SK-N-SH (cell line): ENCODE measurements around the gene SH2B3. TPM values are rescaled to one million over a fixed set of nuclear protein-coding genes. Genes with fewer than 3 reads are reported as not detected.
"Not testable (repeated sequence)": the region's sequence is repeated elsewhere in the genome, so short reads cannot be mapped to it uniquely, and the experiment has no call there.

ENCODE experiments used
- CTCF ChIA-PET: fragments of 300-600, 350-600 bp; formaldehyde crosslinking; extraction: SDS; loops from one replicate; lab custom pipeline; 2021; lab: Yijun Ruan, JAX
- POLR2A ChIA-PET: fragments of 350-600 bp; sonication (Branson Sonifier 250); formaldehyde crosslinking; extraction: SDS; loops from one replicate; lab custom pipeline; 2020; ENCODE audit warnings: antibody characterized with exemption, inconsistent platforms; lab: Yijun Ruan, JAX
- DNase-seq: peaks from one replicate; pipeline ENCODE4 v3.0.0; 2012
- H2AFZ ChIP-seq: fragments of 200-600 bp; sonication (generic); 2 replicates; pipeline ENCODE4 v1.8.1; 2016; ENCODE audit warnings: antibody characterized with exemption, mild to moderate bottlenecking, low read depth
- H3F3A ChIP-seq: fragments of 200-600 bp; sonication (generic); replicated peaks from 2 replicates; pipeline ENCODE3; 2016; ENCODE audit warnings: antibody characterized with exemption, mild to moderate bottlenecking; ENCODE audit not compliant: insufficient read depth
- H3K27ac ChIP-seq, 2 experiments: fragments of 200-500 bp in 1 of 2; fragments of 200-600 bp in 1 of 2; sonication (Bioruptor generic) in 1 of 2; sonication (generic), shearing (Covaris generic) in 1 of 2; 2 replicates each; pipeline versions ENCODE4 v1.5.1 to v1.6.1; 2014 to 2016; ENCODE audit warnings: low read depth in 2 of 2, inconsistent platforms in 1 of 2, low read length in 1 of 2, mild to moderate bottlenecking in 1 of 2, mixed read lengths in 1 of 2
- H3K27me3 ChIP-seq: fragments of 200-600 bp; sonication (generic), shearing (Covaris generic); 2 replicates; pipeline ENCODE4 v1.6.1; 2016; ENCODE audit warnings: mixed run types; ENCODE audit not compliant: insufficient read depth
- H3K36me3 ChIP-seq, 2 experiments: fragments of 200-500 bp in 1 of 2; fragments of 200-600 bp in 1 of 2; sonication (Bioruptor generic) in 1 of 2; sonication (generic) in 1 of 2; replicated peaks in 1 of 2; 2 replicates each; pipeline versions ENCODE3 to v1.5.1; 2014 to 2016; ENCODE audit warnings: low read length in 1 of 2, mild to moderate bottlenecking in 1 of 2; ENCODE audit not compliant: insufficient read depth in 2 of 2, control insufficient read depth in 1 of 2
- H3K4me1 ChIP-seq, 2 experiments: fragments of 200-500 bp in 1 of 2; fragments of 200-600 bp in 1 of 2; sonication (Bioruptor generic) in 1 of 2; sonication (generic), shearing (Covaris generic) in 1 of 2; 2 replicates each; pipeline versions ENCODE4 v1.5.1 to v1.6.1; 2014 to 2016; ENCODE audit warnings: low read depth in 1 of 2, low read length in 1 of 2, mixed run types in 1 of 2; ENCODE audit not compliant: insufficient read depth in 2 of 2, control insufficient read depth in 1 of 2
- H3K4me2 ChIP-seq: fragments of 200-600 bp; sonication (generic), shearing (Covaris generic); 2 replicates; pipeline ENCODE4 v1.6.1; 2017; ENCODE audit warnings: mixed run types
- H3K4me3 ChIP-seq, 2 experiments: fragments of 200-500 bp in 1 of 2; fragments of 200-600 bp in 1 of 2; sonication (Bioruptor generic) in 1 of 2; sonication (generic), shearing (Covaris generic) in 1 of 2; 2 replicates each; pipeline versions ENCODE4 v1.5.1 to v1.8.1; 2014 to 2016; ENCODE audit warnings: low read depth in 2 of 2, inconsistent platforms in 1 of 2, low read length in 1 of 2, mild to moderate bottlenecking in 1 of 2, mixed read lengths in 1 of 2, moderate library complexity in 1 of 2
- H3K79me2 ChIP-seq: fragments of 200-600 bp; sonication (generic); 2 replicates; pipeline ENCODE4 v1.8.1; 2017; ENCODE audit warnings: mild to moderate bottlenecking; ENCODE audit not compliant: insufficient read depth
- H3K9ac ChIP-seq: fragments of 200-600 bp; sonication (generic); 2 replicates; pipeline ENCODE4 v1.6.1; 2017; ENCODE audit warnings: mixed run types
- H3K9me2 ChIP-seq: fragments of 200-600 bp; sonication (generic); 2 replicates; pipeline ENCODE4 v1.6.1; 2017; ENCODE audit warnings: mixed run types
- H3K9me3 ChIP-seq: fragments of 200-600 bp; sonication (generic); 2 replicates; pipeline ENCODE4 v1.6.1; 2017; ENCODE audit warnings: mixed run types, mild to moderate bottlenecking, moderate library complexity
- H4K20me1 ChIP-seq: fragments of 200-600 bp; sonication (generic); 2 replicates; pipeline ENCODE4 v1.6.1; 2017; ENCODE audit warnings: mild to moderate bottlenecking, mixed run types; ENCODE audit not compliant: insufficient read depth
- ELF1 ChIP-seq: IDR thresholded peaks from 2 replicates; pipeline ENCODE4 v1.4.0; 2012
- EZH2phosphoT487 ChIP-seq: fragments of 200-600 bp; sonication (generic); IDR thresholded peaks from 2 replicates; pipeline ENCODE4 v1.6.1; 2017; ENCODE audit warnings: low read depth, mixed run types, mild to moderate bottlenecking, antibody characterized with exemption, moderate library complexity, borderline replicate concordance
- FOXJ3 ChIP-seq: sonication (generic); formaldehyde crosslinking; IDR thresholded peaks from 2 replicates; pipeline ENCODE4 v1.5.1; 2020; ENCODE audit warnings: mild to moderate bottlenecking, missing genetic modification reagents
- GABPA ChIP-seq: IDR thresholded peaks from 2 replicates; pipeline ENCODE4 v1.4.0; 2012; ENCODE audit warnings: low read depth, mild to moderate bottlenecking
- JUND ChIP-seq: IDR thresholded peaks from 2 replicates; pipeline ENCODE4 v1.4.0; 2012
- MEF2A ChIP-seq: IDR thresholded peaks from 2 replicates; pipeline ENCODE4 v1.4.0; 2012; ENCODE audit warnings: low read depth, borderline replicate concordance
- MXI1 ChIP-seq: IDR thresholded peaks from 2 replicates; pipeline ENCODE4 v1.6.1; 2012; ENCODE audit warnings: mild to moderate bottlenecking, low read depth, low read length, improper control_type of control experiment
- NFIC ChIP-seq: IDR thresholded peaks from 2 replicates; pipeline ENCODE4 v1.4.0; 2012; ENCODE audit warnings: borderline replicate concordance
- NRF1 ChIP-seq: IDR thresholded peaks from 2 replicates; pipeline ENCODE4 v1.6.1; 2012; ENCODE audit warnings: low read depth, mild to moderate bottlenecking, low read length
- POLR2AphosphoS5 ChIP-seq: IDR thresholded peaks from 2 replicates; pipeline ENCODE4 v1.6.1; 2012; ENCODE audit warnings: low read depth, low read length
- RCOR1 ChIP-seq: fragments of 150-350 bp; IDR thresholded peaks from 2 replicates; pipeline ENCODE4 v1.6.1; 2017; ENCODE audit warnings: antibody characterized with exemption, low read length
- RFX5 ChIP-seq: IDR thresholded peaks from 2 replicates; pipeline ENCODE4 v1.6.1; 2012; ENCODE audit warnings: mild to moderate bottlenecking, improper control_type of control experiment, low read length
- RXRA ChIP-seq: IDR thresholded peaks from 2 replicates; pipeline ENCODE4 v1.4.0; 2012; ENCODE audit warnings: low read depth, mild to moderate bottlenecking, borderline replicate concordance
- SIN3A ChIP-seq: IDR thresholded peaks from 2 replicates; pipeline ENCODE4 v1.6.1; 2012; ENCODE audit warnings: low read depth, mild to moderate bottlenecking, low read length, moderate library complexity, borderline replicate concordance
- TAF1 ChIP-seq: IDR thresholded peaks from 2 replicates; pipeline ENCODE4 v1.6.1; 2012; ENCODE audit warnings: low read depth, mild to moderate bottlenecking, low read length, moderate library complexity, borderline replicate concordance
- YY1 ChIP-seq: IDR thresholded peaks from 2 replicates; pipeline ENCODE4 v1.4.0; 2012; ENCODE audit warnings: low read depth, mild to moderate bottlenecking
- WGBS: methylation state at CpG from one replicate; pipeline ENCODE4 v1.1.6; 2017; ENCODE audit warnings: low lambda C conversion rate; 5-methylcytosine and 5-hydroxymethylcytosine counted together
- polyA plus RNA-seq, 3 experiments: library from polyadenylated mRNA; depleted of rRNA; stranded (reverse); fragments of >200 nt; gene quantifications; 2 replicates each; pipeline ENCODE4 v1.2.3, GENCODE V29; 2012
- TF ChIP-seq, protein P1 (sequence below): IDR thresholded peaks from 2 replicates; pipeline ENCODE4 v1.6.1; 2012; ENCODE audit warnings: mild to moderate bottlenecking, low read depth, low read length, moderate library complexity
- TF ChIP-seq, protein P2 (sequence below): IDR thresholded peaks from 2 replicates; pipeline ENCODE4; 2012
- TF ChIP-seq, protein P3 (sequence below): IDR thresholded peaks from 2 replicates; pipeline ENCODE4 v1.4.0; 2012; ENCODE audit warnings: low read depth, borderline replicate concordance
- TF ChIP-seq, protein P4 (sequence below): IDR thresholded peaks from 2 replicates; pipeline ENCODE4 v1.4.0; 2012; ENCODE audit warnings: low read depth

Gene SH2B3
- polyA plus RNA-seq, 1 of the 3 experiments (the other 2 are of a cell fraction): 15.6 TPM

DNA sequence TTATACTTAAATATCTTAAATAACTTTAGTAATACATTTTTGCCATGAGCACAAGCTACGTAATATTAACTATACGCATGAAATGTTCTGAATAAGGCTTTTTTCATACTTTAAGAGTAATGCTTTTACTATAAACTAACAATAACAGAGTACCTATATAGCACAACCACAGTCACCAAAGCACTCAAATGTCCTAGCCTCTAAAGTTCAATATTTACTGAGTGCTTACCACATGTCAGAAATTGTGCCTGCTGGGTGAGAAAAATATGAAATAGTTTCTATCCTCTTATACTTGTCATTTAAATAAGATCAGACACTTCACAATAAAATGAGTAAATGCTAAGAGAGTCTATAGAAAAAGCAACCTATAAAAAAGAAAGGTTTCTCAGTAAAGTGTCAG lies 83.1 kb downstream of the SH2B3 start:
- DNase-seq: no peak
- Histone ChIP-seq H4K20me1 (no peaks in the 10 kb centered on the region), H3K27ac (no peak overlapping the region), H3K9ac (no peak overlapping the region), H3F3A (peaks cover 11% of the 10 kb centered on the region), H3K4me1 (no peaks in the 10 kb centered on the region), H3K27me3 (no peaks in the 10 kb centered on the region), H2AFZ (no peak overlapping the region), H3K4me3 (no peak overlapping the region), H3K9me2 (no peaks in the 10 kb centered on the region), H3K36me3 (peaks cover 56 to 92% of the 10 kb centered on the region in 2 experiments), H3K9me3 (no peaks in the 10 kb centered on the region), H3K79me2 (peaks cover 51% of the 10 kb centered on the region), H3K4me2 (no peak overlapping the region)
- ChIA-PET CTCF (interaction anchor here (0.7 to 2.1 kb wide), 5 partner anchors 12 to 92 kb away, joined by 3 to 10 read pairs (median 3); no protein-coding TSS in a partner anchor), POLR2A (no interaction called here)
- over 99% methylated on average over 2 of the region's 2 CpGs for WGBS
- TF ChIP-seq NFIC: no peak
- TF ChIP-seq FOXJ3 (CRISPR knock-in tag): no peak
- no peak for TF ChIP-seq YY1
- TF ChIP-seq, protein P1, sequence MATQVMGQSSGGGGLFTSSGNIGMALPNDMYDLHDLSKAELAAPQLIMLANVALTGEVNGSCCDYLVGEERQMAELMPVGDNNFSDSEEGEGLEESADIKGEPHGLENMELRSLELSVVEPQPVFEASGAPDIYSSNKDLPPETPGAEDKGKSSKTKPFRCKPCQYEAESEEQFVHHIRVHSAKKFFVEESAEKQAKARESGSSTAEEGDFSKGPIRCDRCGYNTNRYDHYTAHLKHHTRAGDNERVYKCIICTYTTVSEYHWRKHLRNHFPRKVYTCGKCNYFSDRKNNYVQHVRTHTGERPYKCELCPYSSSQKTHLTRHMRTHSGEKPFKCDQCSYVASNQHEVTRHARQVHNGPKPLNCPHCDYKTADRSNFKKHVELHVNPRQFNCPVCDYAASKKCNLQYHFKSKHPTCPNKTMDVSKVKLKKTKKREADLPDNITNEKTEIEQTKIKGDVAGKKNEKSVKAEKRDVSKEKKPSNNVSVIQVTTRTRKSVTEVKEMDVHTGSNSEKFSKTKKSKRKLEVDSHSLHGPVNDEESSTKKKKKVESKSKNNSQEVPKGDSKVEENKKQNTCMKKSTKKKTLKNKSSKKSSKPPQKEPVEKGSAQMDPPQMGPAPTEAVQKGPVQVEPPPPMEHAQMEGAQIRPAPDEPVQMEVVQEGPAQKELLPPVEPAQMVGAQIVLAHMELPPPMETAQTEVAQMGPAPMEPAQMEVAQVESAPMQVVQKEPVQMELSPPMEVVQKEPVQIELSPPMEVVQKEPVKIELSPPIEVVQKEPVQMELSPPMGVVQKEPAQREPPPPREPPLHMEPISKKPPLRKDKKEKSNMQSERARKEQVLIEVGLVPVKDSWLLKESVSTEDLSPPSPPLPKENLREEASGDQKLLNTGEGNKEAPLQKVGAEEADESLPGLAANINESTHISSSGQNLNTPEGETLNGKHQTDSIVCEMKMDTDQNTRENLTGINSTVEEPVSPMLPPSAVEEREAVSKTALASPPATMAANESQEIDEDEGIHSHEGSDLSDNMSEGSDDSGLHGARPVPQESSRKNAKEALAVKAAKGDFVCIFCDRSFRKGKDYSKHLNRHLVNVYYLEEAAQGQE: no peak
- no peak for TF ChIP-seq RXRA
- TF ChIP-seq ELF1: no peak
- TF ChIP-seq, protein P2, sequence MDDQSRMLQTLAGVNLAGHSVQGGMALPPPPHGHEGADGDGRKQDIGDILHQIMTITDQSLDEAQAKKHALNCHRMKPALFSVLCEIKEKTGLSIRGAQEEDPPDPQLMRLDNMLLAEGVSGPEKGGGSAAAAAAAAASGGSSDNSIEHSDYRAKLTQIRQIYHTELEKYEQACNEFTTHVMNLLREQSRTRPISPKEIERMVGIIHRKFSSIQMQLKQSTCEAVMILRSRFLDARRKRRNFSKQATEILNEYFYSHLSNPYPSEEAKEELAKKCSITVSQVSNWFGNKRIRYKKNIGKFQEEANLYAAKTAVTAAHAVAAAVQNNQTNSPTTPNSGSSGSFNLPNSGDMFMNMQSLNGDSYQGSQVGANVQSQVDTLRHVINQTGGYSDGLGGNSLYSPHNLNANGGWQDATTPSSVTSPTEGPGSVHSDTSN: no peak
- no peak for TF ChIP-seq MXI1
- TF ChIP-seq POLR2AphosphoS5: no peak
- TF ChIP-seq MEF2A: no peak
- no peak for TF ChIP-seq RCOR1
- TF ChIP-seq GABPA: no peak
- TF ChIP-seq TAF1: no peak
- no peak for TF ChIP-seq RFX5
- TF ChIP-seq, protein P3, sequence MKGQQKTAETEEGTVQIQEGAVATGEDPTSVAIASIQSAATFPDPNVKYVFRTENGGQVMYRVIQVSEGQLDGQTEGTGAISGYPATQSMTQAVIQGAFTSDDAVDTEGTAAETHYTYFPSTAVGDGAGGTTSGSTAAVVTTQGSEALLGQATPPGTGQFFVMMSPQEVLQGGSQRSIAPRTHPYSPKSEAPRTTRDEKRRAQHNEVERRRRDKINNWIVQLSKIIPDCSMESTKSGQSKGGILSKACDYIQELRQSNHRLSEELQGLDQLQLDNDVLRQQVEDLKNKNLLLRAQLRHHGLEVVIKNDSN: no peak
- TF ChIP-seq SIN3A: no peak
- TF ChIP-seq JUND: no peak
- TF ChIP-seq, protein P4, sequence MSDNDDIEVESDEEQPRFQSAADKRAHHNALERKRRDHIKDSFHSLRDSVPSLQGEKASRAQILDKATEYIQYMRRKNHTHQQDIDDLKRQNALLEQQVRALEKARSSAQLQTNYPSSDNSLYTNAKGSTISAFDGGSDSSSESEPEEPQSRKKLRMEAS: no peak
- no peak for TF ChIP-seq EZH2phosphoT487
- TF ChIP-seq NRF1: no peak

DNA sequence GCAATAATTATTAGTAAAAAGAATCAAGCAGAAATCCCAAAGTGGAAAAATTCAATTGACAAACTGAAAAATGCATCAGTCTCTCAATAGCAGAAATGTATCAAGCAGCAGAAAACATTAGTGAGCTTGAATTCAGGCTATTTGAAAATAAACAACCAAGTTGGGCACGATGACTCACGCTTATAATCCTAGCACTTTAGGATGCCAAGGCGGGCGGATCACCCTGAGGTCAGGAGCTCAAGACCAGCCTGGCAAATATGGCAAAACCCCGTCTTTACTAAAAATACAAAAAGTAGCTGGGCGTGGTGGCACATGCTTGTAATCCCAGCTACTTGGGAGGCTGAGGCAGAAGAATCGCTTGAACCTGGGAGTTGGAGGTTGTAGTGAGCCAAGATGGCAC lies 87.3 kb downstream of the SH2B3 start:
- CTCF ChIA-PET, H3K27ac ChIP-seq, POLR2A ChIA-PET, H3K9me3 ChIP-seq, H3K4me1 ChIP-seq, H3K4me2 ChIP-seq, H3K27me3 ChIP-seq, H4K20me1 ChIP-seq, H3K9me2 ChIP-seq, H3K9ac ChIP-seq, H3K4me3 ChIP-seq, DNase-seq, H3F3A ChIP-seq, H2AFZ ChIP-seq: not testable (repeated sequence)
- 81% methylated on average over 7 of the region's 7 CpGs for WGBS
- H3K79me2 ChIP-seq: peaks cover 55% of the 10 kb centered on the region
- H3K36me3 ChIP-seq: peaks cover 27 to 89% of the 10 kb centered on the region in 2 experiments
